GM12891 (cell line): ENCODE measurements around the gene MCM10.

Experiments
- POLR2A ChIP-seq: IDR thresholded peaks from 2 replicates; pipeline ENCODE4 v1.6.1; 2011; ENCODE audit warnings: low read depth, low read length, control low read depth
- POLR2AphosphoS5 ChIP-seq: IDR thresholded peaks from 2 replicates; pipeline ENCODE4 v1.6.1; 2011; ENCODE audit warnings: low read depth, low read length, control low read depth

DNA sequence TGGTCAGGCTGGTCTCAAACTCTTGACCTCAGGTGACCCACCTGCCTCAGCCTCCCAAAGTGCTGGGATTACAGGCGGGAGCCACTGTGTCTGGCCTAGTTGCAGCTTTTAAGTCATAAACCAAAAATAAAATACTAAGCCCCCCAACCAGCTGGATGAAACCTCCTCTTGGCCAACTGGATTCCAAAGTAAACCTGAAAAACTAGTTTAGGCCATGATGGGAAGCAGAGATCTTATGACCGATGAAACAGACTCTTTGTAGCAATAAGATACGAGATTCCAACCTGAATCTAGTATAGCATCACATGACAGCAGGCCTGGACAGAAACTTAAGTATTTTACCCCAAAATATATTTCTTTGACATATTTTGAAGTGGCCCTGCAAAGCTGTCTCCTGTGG lies 9.1 kb upstream of the MCM10 start:
- TF ChIP-seq POLR2A (no peak), POLR2AphosphoS5 (no peak)
